Measurements from ENCODE around the gene OLIG1. TPM values are rescaled to one million over a fixed set of nuclear protein-coding genes. Genes with fewer than 3 reads are reported as not detected.

OLIG1 gene
- total RNA-seq, 4 donors from 2014 or later, result 1.4 TPM; not detected in 2

DNA sequence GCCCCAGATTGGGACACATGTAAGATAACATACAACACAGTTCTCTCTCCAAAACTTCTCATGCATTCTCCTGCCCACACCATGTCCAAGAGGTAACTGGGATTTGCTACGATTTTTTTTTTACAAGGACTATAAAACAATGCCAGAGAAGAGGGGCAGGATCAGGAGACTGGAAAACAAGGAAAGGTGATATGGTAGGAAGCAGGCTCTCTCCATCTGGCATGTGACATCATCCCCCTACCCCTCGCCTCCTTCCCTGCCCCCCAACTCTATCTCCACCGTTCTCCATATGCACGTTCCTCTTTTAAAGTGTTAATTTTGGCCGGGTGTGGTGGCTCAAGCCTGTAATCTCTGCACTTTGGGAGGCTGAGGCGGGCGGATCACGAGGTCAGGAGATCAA, 23.5 kb upstream of the OLIG1 start:
- intact Hi-C loops (cut with DNase I; ENCODE audit: low total_unique reads), result no loop called here

DNA sequence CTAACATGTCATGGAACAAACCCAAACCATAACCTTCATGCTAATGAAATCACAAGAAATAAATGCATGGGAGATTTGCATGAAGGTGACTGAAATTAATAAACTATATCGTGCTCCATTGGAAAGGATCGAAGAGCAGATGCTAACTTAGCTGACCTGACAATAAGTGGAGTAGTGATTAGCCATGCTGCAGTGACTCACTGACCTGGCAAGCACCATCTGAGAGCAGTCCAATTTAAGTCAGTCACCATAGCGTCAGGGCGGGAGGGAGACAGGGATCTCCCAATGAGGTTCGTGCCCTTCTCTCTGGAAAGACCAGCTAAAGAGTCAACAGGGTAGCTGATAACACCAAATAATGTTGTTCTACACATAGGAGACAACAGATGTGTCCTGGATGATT, 22.7 kb upstream of the OLIG1 start:
- H3K27ac ChIP-seq, result no peak overlapping the region
- in situ Hi-C loops (cut with MboI; ENCODE audit: low sequenced_read_pairs in 4 of 4), result no loop called here
- no peaks in the 10 kb centered on the region for H3K9me3 ChIP-seq
- peaks cover 0 to 7% of the 10 kb centered on the region in 2 donors for H3K4me1 ChIP-seq
- no peak for DNase-seq
- H3K4me3 ChIP-seq, result no peak overlapping the region
- intact Hi-C loops (cut with DNase I; ENCODE audit: low total_unique reads), result no loop called here
- peak in 1 of 2 donors; percentile 74 for ATAC-seq
- H3K27me3 ChIP-seq, result peaks cover 0 to 6% (median 2%) of the 10 kb centered on the region in 3 donors
- TF ChIP-seq, protein P1, sequence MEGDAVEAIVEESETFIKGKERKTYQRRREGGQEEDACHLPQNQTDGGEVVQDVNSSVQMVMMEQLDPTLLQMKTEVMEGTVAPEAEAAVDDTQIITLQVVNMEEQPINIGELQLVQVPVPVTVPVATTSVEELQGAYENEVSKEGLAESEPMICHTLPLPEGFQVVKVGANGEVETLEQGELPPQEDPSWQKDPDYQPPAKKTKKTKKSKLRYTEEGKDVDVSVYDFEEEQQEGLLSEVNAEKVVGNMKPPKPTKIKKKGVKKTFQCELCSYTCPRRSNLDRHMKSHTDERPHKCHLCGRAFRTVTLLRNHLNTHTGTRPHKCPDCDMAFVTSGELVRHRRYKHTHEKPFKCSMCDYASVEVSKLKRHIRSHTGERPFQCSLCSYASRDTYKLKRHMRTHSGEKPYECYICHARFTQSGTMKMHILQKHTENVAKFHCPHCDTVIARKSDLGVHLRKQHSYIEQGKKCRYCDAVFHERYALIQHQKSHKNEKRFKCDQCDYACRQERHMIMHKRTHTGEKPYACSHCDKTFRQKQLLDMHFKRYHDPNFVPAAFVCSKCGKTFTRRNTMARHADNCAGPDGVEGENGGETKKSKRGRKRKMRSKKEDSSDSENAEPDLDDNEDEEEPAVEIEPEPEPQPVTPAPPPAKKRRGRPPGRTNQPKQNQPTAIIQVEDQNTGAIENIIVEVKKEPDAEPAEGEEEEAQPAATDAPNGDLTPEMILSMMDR (IDR thresholded peaks at IDR 0.05 in 4 of 5, conservative IDR thresholded peaks at IDR 0.05 in 1 of 5), result no peak
- TF ChIP-seq POLR2A (IDR thresholded peaks at IDR 0.05), result no peak
- H3K36me3 ChIP-seq, result no peaks in the 10 kb centered on the region

More for the DNA sequence above, 23.5 kb upstream of the OLIG1 start:
- Histone ChIP-seq H3K9me3 (no peaks in the 10 kb centered on the region), H3K36me3 (no peaks in the 10 kb centered on the region), H3K4me3 (no peak overlapping the region), H3K27ac (no peak overlapping the region), H3K4me1 (no peaks in the 10 kb centered on the region), H3K27me3 (peaks cover 0 to 6% (median 4%) of the 10 kb centered on the region in 3 donors)
- no peak for DNase-seq
- in situ Hi-C loops (cut with MboI; ENCODE audit: low sequenced_read_pairs in 4 of 4), result no loop called here
- no peak for ATAC-seq
- no peak for TF ChIP-seq POLR2A (IDR thresholded peaks at IDR 0.05)
- TF ChIP-seq, protein P1 (IDR thresholded peaks at IDR 0.05 in 4 of 5, conservative IDR thresholded peaks at IDR 0.05 in 1 of 5), result no peak

DNA sequence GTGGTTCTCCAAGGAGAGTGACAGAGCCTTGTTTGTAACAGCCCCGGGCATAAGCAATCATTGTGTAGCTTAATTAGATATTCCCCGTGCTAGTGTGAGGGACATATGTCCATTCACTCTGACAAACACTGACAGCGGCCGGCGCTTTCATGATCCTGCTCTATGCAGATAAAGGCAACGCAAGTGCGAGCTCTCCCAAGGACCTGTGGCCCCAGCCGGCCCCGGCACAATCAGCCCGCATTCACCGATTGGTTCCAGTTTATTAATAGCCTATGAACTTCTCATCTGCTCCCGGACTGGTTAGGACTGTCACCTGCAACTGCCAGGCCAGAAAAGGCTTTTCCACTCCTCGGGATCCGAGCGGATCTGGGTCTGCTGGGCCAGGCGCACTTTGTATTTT, 18.0 kb upstream of the OLIG1 start:
- Histone ChIP-seq H3K4me3 (peak overlapping the region in 1 of 4 donors; percentile 3), H3K27ac (no peak overlapping the region), H3K4me1 (peaks cover 0 to 8% of the 10 kb centered on the region in 2 donors), H3K36me3 (no peaks in the 10 kb centered on the region), H3K27me3 (no peaks in the 10 kb centered on the region), H3K9me3 (no peaks in the 10 kb centered on the region)
- intact Hi-C loops (cut with DNase I; ENCODE audit: low total_unique reads), result no loop called here
- no peak for TF ChIP-seq POLR2A (IDR thresholded peaks at IDR 0.05)
- TF ChIP-seq, protein P1 (IDR thresholded peaks at IDR 0.05 in 4 of 5, conservative IDR thresholded peaks at IDR 0.05 in 1 of 5), result no peak
- DNase-seq (no peak), ATAC-seq (peak; percentile 57 to 75)
- in situ Hi-C loops (cut with MboI; ENCODE audit: low sequenced_read_pairs in 4 of 4), result no loop called here

DNA sequence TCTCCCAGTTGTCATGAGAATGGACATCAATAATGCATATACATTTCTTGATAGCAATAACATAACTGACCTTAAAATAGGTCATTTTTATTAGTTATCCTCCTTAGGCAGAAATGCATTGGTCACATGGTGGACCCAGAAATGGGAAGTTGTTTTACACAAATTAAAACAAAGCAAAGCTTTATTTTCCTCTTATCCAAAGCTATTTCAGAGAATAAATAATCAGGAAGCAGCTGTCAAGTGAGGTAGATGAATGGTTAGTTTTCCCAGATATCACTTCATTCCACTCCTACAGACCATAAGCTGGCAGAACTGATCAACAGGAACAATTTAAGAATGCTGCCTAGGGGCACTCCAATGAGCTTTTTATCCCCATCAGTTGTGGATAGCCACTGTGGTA, 16.0 kb upstream of the OLIG1 start:
- Histone ChIP-seq H3K9me3 (no peaks in the 10 kb centered on the region), H3K4me1 (peaks cover 13 to 17% of the 10 kb centered on the region in 2 donors), H3K27ac (no peak overlapping the region), H3K27me3 (no peaks in the 10 kb centered on the region), H3K36me3 (no peaks in the 10 kb centered on the region), H3K4me3 (no peak overlapping the region)
- in situ Hi-C loops (cut with MboI; ENCODE audit: low sequenced_read_pairs in 4 of 4), result no loop called here
- intact Hi-C loops (cut with DNase I; ENCODE audit: low total_unique reads), result no loop called here
- TF ChIP-seq POLR2A (IDR thresholded peaks at IDR 0.05), result no peak
- TF ChIP-seq, protein P1 (IDR thresholded peaks at IDR 0.05 in 4 of 5, conservative IDR thresholded peaks at IDR 0.05 in 1 of 5), result no peak
- DNase-seq (no peak), ATAC-seq (no peak)

DNA sequence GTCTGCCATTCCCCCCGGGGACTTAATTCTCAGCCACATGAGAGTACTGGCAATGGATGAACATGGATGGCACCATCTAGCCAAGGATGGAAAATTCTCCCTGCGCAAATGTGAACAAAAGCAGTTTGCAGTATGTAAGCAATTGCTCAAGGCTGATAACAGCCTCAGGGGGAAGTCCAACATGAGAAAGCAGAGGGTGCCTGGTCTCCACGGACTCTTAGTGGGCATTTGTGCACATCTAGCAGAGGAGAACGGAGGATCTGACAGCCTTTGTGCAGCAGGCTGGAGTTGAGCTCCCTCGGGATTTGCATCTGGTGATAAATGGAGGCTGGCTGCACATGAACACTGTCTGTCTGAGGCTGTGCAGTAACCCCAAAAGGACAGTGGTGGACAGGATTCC, 13.9 kb upstream of the OLIG1 start:
- TF ChIP-seq, protein P1 (IDR thresholded peaks at IDR 0.05 in 4 of 5, conservative IDR thresholded peaks at IDR 0.05 in 1 of 5), result no peak
- no peak for TF ChIP-seq POLR2A (IDR thresholded peaks at IDR 0.05)
- intact Hi-C loops (cut with DNase I; ENCODE audit: low total_unique reads) (no loop called here), in situ Hi-C loops (cut with MboI; ENCODE audit: low sequenced_read_pairs in 4 of 4) (no loop called here)
- Histone ChIP-seq H3K27me3 (no peaks in the 10 kb centered on the region), H3K27ac (no peak overlapping the region), H3K4me1 (peaks cover 23 to 29% of the 10 kb centered on the region in 2 donors), H3K9me3 (no peaks in the 10 kb centered on the region), H3K4me3 (no peak overlapping the region), H3K36me3 (no peaks in the 10 kb centered on the region)
- DNase-seq (no peak), ATAC-seq (no peak)

All from gastrocnemius medialis (tissue), 4 donors.